Colonic mucosa (tissue), 4 donors: ENCODE results near the gene THOP1. TPM values are rescaled to one million over a fixed set of nuclear protein-coding genes. Genes with fewer than 3 reads are reported as not detected.
"Not testable (repeated sequence)": the region's sequence is repeated elsewhere in the genome, so short reads cannot be mapped to it uniquely, and the experiment has no call there.

Experiments
- DNase-seq: peaks from one replicate; pipeline ENCODE4 v3.0.0-alpha.2; 2020
- H3K27ac ChIP-seq: fragments of 200-600 bp; one replicate; pipeline ENCODE4 v1.8.0; 2021
- H3K27me3 ChIP-seq: fragments of 200-600 bp; one replicate; pipeline ENCODE4 v1.8.0; 2021
- H3K36me3 ChIP-seq: fragments of 200-600 bp; one replicate; pipeline ENCODE4 v1.8.0; 2021
- H3K4me1 ChIP-seq: fragments of 200-600 bp; one replicate; pipeline ENCODE4 v1.8.0; 2021; ENCODE audit warnings: mild to moderate bottlenecking
- H3K4me3 ChIP-seq: fragments of 200-600 bp; one replicate; pipeline ENCODE4 v1.8.0; 2021
- H3K9ac ChIP-seq, 2 donors: one replicate each; pipeline ENCODE4 v1.7.0; 2013; ENCODE audit warnings: control low read depth in 2 of 2, low read depth in 2 of 2, low read length in 2 of 2
- H3K9me3 ChIP-seq: fragments of 200-600 bp; one replicate; pipeline ENCODE4 v1.8.0; 2021
- CTCF ChIP-seq: fragments of 200-600 bp; IDR thresholded peaks from one replicate; pipeline ENCODE4 v1.8.0; 2022; ENCODE audit warnings: antibody characterized with exemption, mild to moderate bottlenecking
- intact Hi-C: fragments of 100-400 bp; cut with DNase I; formaldehyde crosslinking; loops from one replicate; pipeline ENCODE4 v1.14.1; 2022
- total RNA-seq, 2 donors: library from RNA; stranded (reverse); fragmentation: NEBNext Ultra II Directional in 1 of 2; extraction: Animal tissue kit (Norgen Biotek cat#: 25700) in 1 of 2; gene quantifications; one replicate each; pipeline ENCODE4 v1.2.1, GENCODE V29; 2021
- donor health status: healthy.
- donor health status: DM: no; HTN: no; CAD: no.
- donor health status: DM: no; HTN: no; CAD: no.

THOP1 gene
- total RNA-seq, 2 donors from 2014 or later = 45.5 to 139 TPM

DNA sequence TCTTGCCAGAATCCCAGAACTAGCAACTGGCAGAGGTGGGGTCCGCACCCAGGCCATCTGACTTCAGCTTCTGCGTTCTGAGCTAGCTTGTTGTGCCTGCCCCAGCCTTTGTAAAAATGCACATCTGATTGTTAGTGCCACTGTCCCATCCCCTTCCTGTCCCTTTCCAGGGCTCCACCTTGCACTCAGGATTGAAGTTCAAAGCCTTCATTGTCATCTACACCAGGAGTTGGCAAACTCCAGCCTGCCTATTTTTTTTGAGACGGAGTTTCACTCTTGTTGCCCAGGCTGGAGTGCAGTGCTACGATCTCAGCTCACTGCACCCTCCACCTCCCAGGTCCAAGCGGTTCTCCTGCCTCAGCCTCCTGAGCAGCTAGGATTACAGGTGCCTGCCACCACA, 2.9 kb downstream of the THOP1 start:
- peaks cover 4% of the 10 kb centered on the region for H3K4me1 ChIP-seq
- intact Hi-C loops = no loop called here
- no peaks in the 10 kb centered on the region for H3K36me3 ChIP-seq
- H3K27me3 ChIP-seq = no peaks in the 10 kb centered on the region
- H3K4me3 ChIP-seq = no peak overlapping the region
- no peak for TF ChIP-seq CTCF
- no peaks in the 10 kb centered on the region for H3K9me3 ChIP-seq
- H3K27ac ChIP-seq = no peak overlapping the region
- no peak overlapping the region for H3K9ac ChIP-seq
- no peak for DNase-seq

DNA sequence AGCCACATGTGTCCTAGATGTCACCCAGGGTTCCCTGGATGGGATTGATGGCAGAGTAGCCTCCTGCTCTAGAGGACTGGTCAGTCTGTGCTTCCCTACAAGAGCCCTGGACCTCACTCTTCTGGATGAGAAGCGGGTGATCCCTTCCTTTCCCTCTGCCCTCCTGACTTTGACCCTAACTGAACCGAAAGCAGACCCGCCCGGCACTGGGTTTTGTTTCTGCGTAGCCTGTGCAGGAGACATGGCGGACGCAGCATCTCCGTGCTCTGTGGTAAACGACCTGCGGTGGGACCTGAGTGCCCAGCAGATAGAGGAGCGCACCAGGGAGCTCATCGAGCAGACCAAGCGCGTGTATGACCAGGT, 4.9 kb downstream of the THOP1 start:
- H3K9me3 ChIP-seq = no peaks in the 10 kb centered on the region
- no peaks in the 10 kb centered on the region for H3K27me3 ChIP-seq
- TF ChIP-seq CTCF = no peak
- H3K4me1 ChIP-seq = no peaks in the 10 kb centered on the region
- DNase-seq = no peak
- no peak overlapping the region for H3K27ac ChIP-seq
- H3K9ac ChIP-seq = no peak overlapping the region
- intact Hi-C loops = no loop called here
- H3K4me3 ChIP-seq = no peak overlapping the region
- H3K36me3 ChIP-seq = no peaks in the 10 kb centered on the region

- TF ChIP-seq CTCF = no peak
- no peak for DNase-seq
- no peak overlapping the region for H3K27ac ChIP-seq
- intact Hi-C loops = no loop called here
- H3K9me3 ChIP-seq = no peaks in the 10 kb centered on the region
- H3K4me3 ChIP-seq = no peak overlapping the region
- no peaks in the 10 kb centered on the region for H3K36me3 ChIP-seq
- H3K27me3 ChIP-seq = no peaks in the 10 kb centered on the region
- no peaks in the 10 kb centered on the region for H3K4me1 ChIP-seq
- H3K9ac ChIP-seq = no peak overlapping the region
These were observed 5.4 kb downstream of the THOP1 start for GRCh38 chr19:2790557-2791271.

GRCh38 chr19:2791440-2791839, 6.1 kb downstream of the THOP1 start:
- intact Hi-C loops = no loop called here
- Histone ChIP-seq H3K9ac (no peak overlapping the region), H3K27me3 (no peaks in the 10 kb centered on the region), H3K27ac (no peak overlapping the region), H3K36me3 (no peaks in the 10 kb centered on the region), H3K4me3 (no peak overlapping the region), H3K9me3 (no peaks in the 10 kb centered on the region), H3K4me1 (no peaks in the 10 kb centered on the region)
- no peak for DNase-seq
- no peak for TF ChIP-seq CTCF

GRCh38 chr19:2791876-2792275, 6.6 kb downstream of the THOP1 start:
- H3K36me3 ChIP-seq = no peaks in the 10 kb centered on the region
- no peak overlapping the region for H3K9ac ChIP-seq
- no peaks in the 10 kb centered on the region for H3K9me3 ChIP-seq
- TF ChIP-seq CTCF = no peak
- H3K4me1 ChIP-seq = no peaks in the 10 kb centered on the region
- no peaks in the 10 kb centered on the region for H3K27me3 ChIP-seq
- no peak overlapping the region for H3K4me3 ChIP-seq
- intact Hi-C loops = no loop called here
- no peak for DNase-seq
- H3K27ac ChIP-seq = no peak overlapping the region

- H3K9me3 ChIP-seq, H3K4me3 ChIP-seq, DNase-seq, intact Hi-C loops, H3K9ac ChIP-seq, H3K36me3 ChIP-seq, H3K4me1 ChIP-seq, H3K27me3 ChIP-seq, H3K27ac ChIP-seq: not testable (repeated sequence)
These were observed 7.4 kb downstream of the THOP1 start for GRCh38 chr19:2792666-2793065.
